ENCODE results near the gene PLEKHA5.

PLEKHA5 gene

GRCh38 chr12:19419086-19419485 lies 289.6 kb downstream of the PLEKHA5 start:
- H3K4me3 ChIP-seq (ENCODE audit: extremely low read depth, insufficient read depth, low read length, poor library complexity, severe bottlenecking) = no peak overlapping the region
- H3K9me3 ChIP-seq (ENCODE audit: control insufficient read depth, low read length) = no peaks in the 10 kb centered on the region
- H3K36me3 ChIP-seq (ENCODE audit: control insufficient read depth, insufficient read depth, low read length) = no peaks in the 10 kb centered on the region
- H3K27ac ChIP-seq (ENCODE audit: low read depth, low read length, severe bottlenecking) = no peak overlapping the region
- WGBS, 2 experiments (ENCODE audit: insufficient coverage in 2 of 2) = 92 to 95% methylated on average over 6 to 7 of the region's 14 CpGs
- H3K4me1 ChIP-seq (ENCODE audit: control insufficient read depth, insufficient read depth, low read length, poor library complexity, severe bottlenecking) = no peaks in the 10 kb centered on the region

DNA sequence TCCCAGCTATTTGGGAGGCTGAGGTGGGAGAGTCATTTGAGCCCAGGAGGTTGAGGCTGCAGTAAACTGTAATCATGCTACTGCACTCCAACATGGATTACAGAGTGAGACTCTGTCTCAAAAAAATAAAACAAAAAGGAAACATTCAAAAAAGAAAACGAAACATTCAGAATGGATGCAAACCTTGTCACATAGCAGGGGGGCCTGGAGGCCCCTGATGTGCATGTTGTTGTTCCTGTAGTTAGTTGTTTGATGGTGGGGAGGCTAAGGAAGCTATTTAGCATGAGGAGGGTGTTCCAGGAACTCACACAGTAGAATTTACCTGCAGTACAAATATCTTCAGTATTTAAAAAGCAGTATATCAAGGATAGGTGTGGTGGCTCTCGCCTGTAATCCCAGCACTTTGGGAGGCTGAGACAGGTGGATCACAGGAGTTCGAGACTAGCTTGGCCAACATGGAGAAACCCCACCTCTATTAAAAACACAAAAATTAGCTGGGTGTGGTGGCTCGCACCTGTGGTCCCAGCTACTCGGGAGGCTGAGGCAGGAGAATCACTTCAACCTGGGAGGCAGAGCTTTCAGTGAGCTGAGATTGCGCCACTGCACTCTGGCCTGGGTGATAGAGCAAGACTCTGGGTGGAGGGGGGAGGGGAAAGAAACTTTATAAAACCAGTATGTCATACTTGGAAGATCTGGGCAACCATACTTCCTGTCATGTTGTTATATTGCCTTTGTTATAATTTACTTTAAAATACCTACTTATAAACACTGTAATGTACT lies 292.2 kb downstream of the PLEKHA5 start:
- no peaks in the 10 kb centered on the region for H3K36me3 ChIP-seq (ENCODE audit: control insufficient read depth, insufficient read depth, low read length)
- H3K4me1 ChIP-seq (ENCODE audit: control insufficient read depth, insufficient read depth, low read length, poor library complexity, severe bottlenecking) = no peaks in the 10 kb centered on the region

GRCh38 chr12:19423166-19423930 lies 293.8 kb downstream of the PLEKHA5 start:
- Histone ChIP-seq H3K4me3 (ENCODE audit: extremely low read depth, insufficient read depth, low read length, poor library complexity, severe bottlenecking) (no peak overlapping the region), H3K36me3 (ENCODE audit: control insufficient read depth, insufficient read depth, low read length) (no peaks in the 10 kb centered on the region)
- WGBS, 2 experiments (ENCODE audit: insufficient coverage in 2 of 2) = 90 to 93% methylated on average over 3 to 5 of the region's 12 CpGs

More for the DNA sequence above, 292.2 kb downstream of the PLEKHA5 start:
- Histone ChIP-seq H3K4me3 (ENCODE audit: extremely low read depth, insufficient read depth, low read length, poor library complexity, severe bottlenecking) (no peak overlapping the region), H3K9me3 (ENCODE audit: control insufficient read depth, low read length) (no peaks in the 10 kb centered on the region), H3K27ac (ENCODE audit: low read depth, low read length, severe bottlenecking) (no peak overlapping the region)
- WGBS, 2 experiments (ENCODE audit: insufficient coverage in 2 of 2) = 95 to 96% methylated on average over 3 to 4 of the region's 6 CpGs

More at GRCh38 chr12:19423166-19423930, 293.8 kb downstream of the PLEKHA5 start:
- Histone ChIP-seq H3K4me1 (ENCODE audit: control insufficient read depth, insufficient read depth, low read length, poor library complexity, severe bottlenecking) (no peaks in the 10 kb centered on the region), H3K27ac (ENCODE audit: low read depth, low read length, severe bottlenecking) (no peak overlapping the region), H3K9me3 (ENCODE audit: control insufficient read depth, low read length) (no peaks in the 10 kb centered on the region)

All from mesodermal cell (in vitro differentiated cells).